ENCODE measurements around the gene PDE7B.
A peak's percentile ranks its signal among the peaks of the same experiment; 100 is the strongest.

The PDE7B gene

DNA sequence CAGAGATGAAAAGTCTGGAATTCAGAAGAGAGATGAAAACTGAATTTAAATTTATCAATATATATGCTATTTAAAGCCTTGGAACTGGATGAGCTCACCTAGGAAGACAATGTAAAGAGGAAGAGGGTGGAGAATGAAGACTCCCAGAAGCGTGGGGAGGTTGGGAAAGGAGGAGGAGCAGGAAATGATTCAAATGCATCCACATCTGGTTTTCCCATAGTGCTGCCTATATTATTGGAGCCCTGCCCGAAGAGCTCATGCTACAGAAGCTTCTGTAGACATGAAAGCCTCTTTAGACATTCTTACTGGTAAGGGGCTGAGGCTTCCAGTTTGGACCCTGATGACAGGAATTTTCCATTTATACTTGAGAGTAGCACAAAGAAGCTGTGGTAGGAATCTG is 19.2 kb downstream of the PDE7B start:
- TF ChIP-seq SIN3A (IDR thresholded peaks at IDR 0.05; ENCODE audit: borderline replicate concordance, insufficient read depth, low read length) (no peak), FOXP2 (optimal IDR thresholded peaks at IDR 0.05; ENCODE audit: borderline replicate concordance, extremely low read depth, extremely low read length, insufficient read depth) (no peak), POLR2AphosphoS5 (IDR thresholded peaks at IDR 0.05; ENCODE audit: low read depth, low read length) (0 out of 2 replicates have a peak, but pooled peaks have one; percentile 37), TAF1 (IDR thresholded peaks at IDR 0.05; ENCODE audit: borderline replicate concordance, insufficient read depth, low read length) (peak; percentile 49; the same call in 1 of the 2 replicates)
- TF ChIP-seq, protein P1, sequence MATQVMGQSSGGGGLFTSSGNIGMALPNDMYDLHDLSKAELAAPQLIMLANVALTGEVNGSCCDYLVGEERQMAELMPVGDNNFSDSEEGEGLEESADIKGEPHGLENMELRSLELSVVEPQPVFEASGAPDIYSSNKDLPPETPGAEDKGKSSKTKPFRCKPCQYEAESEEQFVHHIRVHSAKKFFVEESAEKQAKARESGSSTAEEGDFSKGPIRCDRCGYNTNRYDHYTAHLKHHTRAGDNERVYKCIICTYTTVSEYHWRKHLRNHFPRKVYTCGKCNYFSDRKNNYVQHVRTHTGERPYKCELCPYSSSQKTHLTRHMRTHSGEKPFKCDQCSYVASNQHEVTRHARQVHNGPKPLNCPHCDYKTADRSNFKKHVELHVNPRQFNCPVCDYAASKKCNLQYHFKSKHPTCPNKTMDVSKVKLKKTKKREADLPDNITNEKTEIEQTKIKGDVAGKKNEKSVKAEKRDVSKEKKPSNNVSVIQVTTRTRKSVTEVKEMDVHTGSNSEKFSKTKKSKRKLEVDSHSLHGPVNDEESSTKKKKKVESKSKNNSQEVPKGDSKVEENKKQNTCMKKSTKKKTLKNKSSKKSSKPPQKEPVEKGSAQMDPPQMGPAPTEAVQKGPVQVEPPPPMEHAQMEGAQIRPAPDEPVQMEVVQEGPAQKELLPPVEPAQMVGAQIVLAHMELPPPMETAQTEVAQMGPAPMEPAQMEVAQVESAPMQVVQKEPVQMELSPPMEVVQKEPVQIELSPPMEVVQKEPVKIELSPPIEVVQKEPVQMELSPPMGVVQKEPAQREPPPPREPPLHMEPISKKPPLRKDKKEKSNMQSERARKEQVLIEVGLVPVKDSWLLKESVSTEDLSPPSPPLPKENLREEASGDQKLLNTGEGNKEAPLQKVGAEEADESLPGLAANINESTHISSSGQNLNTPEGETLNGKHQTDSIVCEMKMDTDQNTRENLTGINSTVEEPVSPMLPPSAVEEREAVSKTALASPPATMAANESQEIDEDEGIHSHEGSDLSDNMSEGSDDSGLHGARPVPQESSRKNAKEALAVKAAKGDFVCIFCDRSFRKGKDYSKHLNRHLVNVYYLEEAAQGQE (IDR thresholded peaks at IDR 0.05; ENCODE audit: insufficient read depth in 1 of 2, low read depth in 2 of 2, low read length in 2 of 2) = 0 out of 4 replicates have a peak, but pooled peaks of 1 of the 2 experiments have one; percentile 36

DNA sequence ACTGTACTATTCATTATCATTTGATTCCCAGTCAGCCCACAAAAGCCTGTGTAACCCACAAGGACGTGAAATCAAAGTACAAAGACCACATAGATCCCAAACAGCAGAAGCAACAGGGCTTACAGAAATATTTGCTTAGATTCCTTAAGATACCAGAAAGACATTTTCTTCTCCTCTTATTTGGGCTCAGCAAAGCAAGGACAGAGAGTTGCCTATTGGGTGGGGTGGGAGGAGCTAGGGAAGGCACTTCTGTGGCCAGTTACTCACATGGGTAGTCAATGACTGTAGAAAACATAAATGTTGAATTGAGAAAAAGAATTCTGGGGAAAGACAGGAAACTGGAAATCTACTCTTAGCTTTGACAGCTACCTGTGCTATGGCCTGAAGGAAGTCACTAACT is 19.8 kb downstream of the PDE7B start:
- TF ChIP-seq POLR2AphosphoS5 (IDR thresholded peaks at IDR 0.05; ENCODE audit: low read depth, low read length) (no peak), TAF1 (IDR thresholded peaks at IDR 0.05; ENCODE audit: borderline replicate concordance, insufficient read depth, low read length) (no peak), SIN3A (IDR thresholded peaks at IDR 0.05; ENCODE audit: borderline replicate concordance, insufficient read depth, low read length) (no peak)
- TF ChIP-seq, protein P1 (IDR thresholded peaks at IDR 0.05; ENCODE audit: insufficient read depth in 1 of 2, low read depth in 2 of 2, low read length in 2 of 2) = no peak

DNA sequence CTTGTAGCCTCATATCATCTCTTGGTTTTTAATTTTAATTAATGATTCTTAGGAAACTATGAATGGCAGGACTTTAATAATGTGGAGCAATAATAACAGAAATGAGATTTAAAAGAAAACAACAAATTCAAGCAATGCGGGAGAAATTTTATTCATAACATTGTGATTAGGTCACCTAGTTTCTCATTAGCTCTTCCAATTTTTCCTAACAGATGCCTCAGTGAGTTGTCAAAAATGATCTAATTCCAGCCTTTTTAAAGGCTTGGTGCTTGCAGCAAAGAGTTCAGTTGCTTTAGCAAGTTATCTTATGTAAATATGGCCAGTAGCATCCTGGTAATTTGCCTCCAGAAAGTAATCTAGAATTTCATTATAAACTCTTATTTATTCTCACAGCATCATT is 20.4 kb downstream of the PDE7B start:
- TF ChIP-seq TAF1 (IDR thresholded peaks at IDR 0.05; ENCODE audit: borderline replicate concordance, insufficient read depth, low read length) (no peak), SIN3A (IDR thresholded peaks at IDR 0.05; ENCODE audit: borderline replicate concordance, insufficient read depth, low read length) (no peak), FOXP2 (optimal IDR thresholded peaks at IDR 0.05; ENCODE audit: borderline replicate concordance, extremely low read depth, extremely low read length, insufficient read depth) (no peak), POLR2AphosphoS5 (IDR thresholded peaks at IDR 0.05; ENCODE audit: low read depth, low read length) (no peak)
- TF ChIP-seq, protein P1 (IDR thresholded peaks at IDR 0.05; ENCODE audit: insufficient read depth in 1 of 2, low read depth in 2 of 2, low read length in 2 of 2) = no peak

DNA sequence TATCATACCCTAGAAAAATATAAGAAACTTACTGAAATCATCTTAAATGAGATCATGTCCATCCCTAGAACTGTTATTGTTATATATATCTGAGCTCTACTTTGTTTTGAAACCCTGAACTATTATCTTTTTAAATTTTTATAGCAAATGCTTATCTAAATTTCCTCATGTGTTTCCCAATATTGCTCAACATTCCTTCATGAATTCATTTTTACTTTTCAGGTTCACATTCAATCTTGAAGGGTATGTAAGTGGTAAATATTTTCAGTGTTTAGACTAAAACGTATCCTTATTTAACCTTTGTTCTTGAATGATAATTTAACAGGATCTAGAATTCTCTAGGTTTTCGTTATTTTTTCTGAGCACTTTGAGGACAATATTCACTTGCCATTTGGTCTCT is 23.9 kb downstream of the PDE7B start:
- TF ChIP-seq POLR2AphosphoS5 (IDR thresholded peaks at IDR 0.05; ENCODE audit: low read depth, low read length) = no peak
- TF ChIP-seq TAF1 (IDR thresholded peaks at IDR 0.05; ENCODE audit: borderline replicate concordance, insufficient read depth, low read length) = no peak
- no peak for TF ChIP-seq SIN3A (IDR thresholded peaks at IDR 0.05; ENCODE audit: borderline replicate concordance, insufficient read depth, low read length)
- TF ChIP-seq FOXP2 (optimal IDR thresholded peaks at IDR 0.05; ENCODE audit: borderline replicate concordance, extremely low read depth, extremely low read length, insufficient read depth) = no peak
- TF ChIP-seq, protein P1 (IDR thresholded peaks at IDR 0.05; ENCODE audit: insufficient read depth in 1 of 2, low read depth in 2 of 2, low read length in 2 of 2) = no peak

DNA sequence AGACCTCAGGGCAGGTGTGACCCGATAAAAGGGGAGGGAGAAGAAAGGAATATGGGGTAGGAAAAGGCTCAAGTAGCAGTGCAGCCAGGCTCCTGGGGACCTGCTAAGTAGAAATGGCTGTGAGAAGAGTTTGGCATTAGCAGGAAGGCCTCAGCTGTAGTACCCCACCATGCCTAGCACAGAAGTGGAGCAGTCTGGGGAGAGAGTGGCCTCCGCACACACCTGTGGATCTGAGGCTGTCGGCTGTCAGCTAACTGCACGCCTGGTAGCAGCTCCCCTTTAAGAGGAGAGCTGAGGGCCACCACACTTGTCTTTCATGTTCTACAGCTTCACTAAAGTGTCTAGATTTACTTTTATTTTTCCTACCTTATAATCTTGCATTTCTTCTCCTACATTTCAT is 24.6 kb downstream of the PDE7B start:
- TF ChIP-seq TAF1 (IDR thresholded peaks at IDR 0.05; ENCODE audit: borderline replicate concordance, insufficient read depth, low read length) (no peak), SIN3A (IDR thresholded peaks at IDR 0.05; ENCODE audit: borderline replicate concordance, insufficient read depth, low read length) (no peak), FOXP2 (optimal IDR thresholded peaks at IDR 0.05; ENCODE audit: borderline replicate concordance, extremely low read depth, extremely low read length, insufficient read depth) (no peak), POLR2AphosphoS5 (IDR thresholded peaks at IDR 0.05; ENCODE audit: low read depth, low read length) (no peak)
- TF ChIP-seq, protein P1 (IDR thresholded peaks at IDR 0.05; ENCODE audit: insufficient read depth in 1 of 2, low read depth in 2 of 2, low read length in 2 of 2) = no peak

All from PFSK-1 (cell line).